ENCODE results near the gene SLC30A3.
A peak's percentile ranks its signal among the peaks of the same experiment; 100 is the strongest.
"Not testable (repeated sequence)": the region's sequence is repeated elsewhere in the genome, so short reads cannot be mapped to it uniquely, and the experiment has no call there.

SLC30A3 gene

GRCh38 chr2:27285481-27285880 lies 22.6 kb upstream of the SLC30A3 start:
- DNase-seq (ENCODE audit: low spot score): no peak

- no peak for DNase-seq (ENCODE audit: low spot score)
Measured at GRCh38 chr2:27284996-27285395, 22.1 kb upstream of the SLC30A3 start.

GRCh38 chr2:27282892-27283291 lies 20.0 kb upstream of the SLC30A3 start:
- no peak for DNase-seq (ENCODE audit: low spot score)

GRCh38 chr2:27281855-27282559 lies 19.2 kb upstream of the SLC30A3 start, which contains the start of gene TRIM54:
TSS of gene TRIM54 (plus strand) at chr2:27282429. CDS start at chr2:27282732, 303 bp downstream.
- peak; percentile 15 for DNase-seq (ENCODE audit: low spot score)

- no peak for DNase-seq (ENCODE audit: low spot score)
Measured at GRCh38 chr2:27281442-27281841, 18.6 kb upstream of the SLC30A3 start.

GRCh38 chr2:27280826-27281225 lies 18.0 kb upstream of the SLC30A3 start:
- DNase-seq (ENCODE audit: low spot score): no peak

GRCh38 chr2:27278010-27278409 lies 15.2 kb upstream of the SLC30A3 start:
- DNase-seq (ENCODE audit: low spot score): no peak

- no peak for DNase-seq (ENCODE audit: low spot score)
Measured at GRCh38 chr2:27275211-27276150, 12.6 kb upstream of the SLC30A3 start, which contains the start of gene DNAJC5G. TSS of gene DNAJC5G (plus strand) at chr2:27275433. CDS start at chr2:27276729, 1,296 bp downstream.

GRCh38 chr2:27272537-27273522 lies 10.0 kb upstream of the SLC30A3 start:
- DNase-seq (ENCODE audit: low spot score): not testable (repeated sequence)

GRCh38 chr2:27271631-27272340 lies 8.9 kb upstream of the SLC30A3 start:
- DNase-seq (ENCODE audit: low spot score): no peak

- no peak for DNase-seq (ENCODE audit: low spot score)
Measured at GRCh38 chr2:27270670-27271069, 7.8 kb upstream of the SLC30A3 start.

GRCh38 chr2:27270131-27270530 lies 7.3 kb upstream of the SLC30A3 start:
- DNase-seq (ENCODE audit: low spot score): no peak

- not testable (repeated sequence) for DNase-seq (ENCODE audit: low spot score)
Measured at GRCh38 chr2:27268296-27268695, 5.4 kb upstream of the SLC30A3 start.

GRCh38 chr2:27265536-27265870 lies 2.7 kb upstream of the SLC30A3 start:
- DNase-seq (ENCODE audit: low spot score): no peak

- DNase-seq (ENCODE audit: low spot score): no peak
Measured at GRCh38 chr2:27264753-27265535, 2.1 kb upstream of the SLC30A3 start.

GRCh38 chr2:27264253-27264752 lies 1.5 kb upstream of the SLC30A3 start:
- DNase-seq (ENCODE audit: low spot score): no peak

- DNase-seq (ENCODE audit: low spot score): no peak
Measured at GRCh38 chr2:27263287-27264252, 723 bp upstream of the SLC30A3 start.

GRCh38 chr2:27261926-27262298 lies 935 bp downstream of the SLC30A3 start:
- no peak for DNase-seq (ENCODE audit: low spot score)

All from RKO (cell line).